BLaER1 treated with 17β-estradiol and CSF1 and Interleukin-3, amounts not matched to agents 10 nM and 100 nM (cell line): ENCODE data around the gene CDH4.

Source experiments
- H3K27ac ChIP-seq, 11 experiments: shearing (Covaris generic); formaldehyde crosslinking; 2 replicates each; pipeline ENCODE4 v1.8.1; 2022
- H3K27me3 ChIP-seq, 11 experiments: shearing (Covaris generic); formaldehyde crosslinking; 2 replicates each; pipeline ENCODE4 v1.8.1; 2022
- H3K36me3 ChIP-seq, 11 experiments: shearing (Covaris generic); formaldehyde crosslinking; 2 replicates each; pipeline ENCODE4 v1.8.1; 2022
- H3K4me1 ChIP-seq, 10 experiments: shearing (Covaris generic); formaldehyde crosslinking; 2 replicates each; pipeline ENCODE4 v1.8.1; 2022
- H3K4me2 ChIP-seq, 11 experiments: shearing (Covaris generic); formaldehyde crosslinking; 2 replicates each; pipeline ENCODE4 v1.8.1; 2022
- H3K4me3 ChIP-seq, 10 experiments: shearing (Covaris generic); formaldehyde crosslinking; 2 replicates each; pipeline ENCODE4 v1.8.1; 2022
- H3K9ac ChIP-seq, 11 experiments: shearing (Covaris generic); formaldehyde crosslinking; 2 replicates each; pipeline ENCODE4 v1.8.1; 2022
- H3K9me3 ChIP-seq, 11 experiments: shearing (Covaris generic); formaldehyde crosslinking; replicated peaks in 1 of 11; 2 replicates each; pipeline ENCODE4 v1.8.1; 2022
- H4K20me1 ChIP-seq, 11 experiments: shearing (Covaris generic); formaldehyde crosslinking; 2 replicates each; pipeline ENCODE4 v1.8.1; 2022
- Cebpa-rat ChIP-seq, 11 experiments: shearing (Covaris generic); IDR thresholded peaks; 2 replicates each; pipeline ENCODE4 v1.8.1; 2022

Gene CDH4

DNA sequence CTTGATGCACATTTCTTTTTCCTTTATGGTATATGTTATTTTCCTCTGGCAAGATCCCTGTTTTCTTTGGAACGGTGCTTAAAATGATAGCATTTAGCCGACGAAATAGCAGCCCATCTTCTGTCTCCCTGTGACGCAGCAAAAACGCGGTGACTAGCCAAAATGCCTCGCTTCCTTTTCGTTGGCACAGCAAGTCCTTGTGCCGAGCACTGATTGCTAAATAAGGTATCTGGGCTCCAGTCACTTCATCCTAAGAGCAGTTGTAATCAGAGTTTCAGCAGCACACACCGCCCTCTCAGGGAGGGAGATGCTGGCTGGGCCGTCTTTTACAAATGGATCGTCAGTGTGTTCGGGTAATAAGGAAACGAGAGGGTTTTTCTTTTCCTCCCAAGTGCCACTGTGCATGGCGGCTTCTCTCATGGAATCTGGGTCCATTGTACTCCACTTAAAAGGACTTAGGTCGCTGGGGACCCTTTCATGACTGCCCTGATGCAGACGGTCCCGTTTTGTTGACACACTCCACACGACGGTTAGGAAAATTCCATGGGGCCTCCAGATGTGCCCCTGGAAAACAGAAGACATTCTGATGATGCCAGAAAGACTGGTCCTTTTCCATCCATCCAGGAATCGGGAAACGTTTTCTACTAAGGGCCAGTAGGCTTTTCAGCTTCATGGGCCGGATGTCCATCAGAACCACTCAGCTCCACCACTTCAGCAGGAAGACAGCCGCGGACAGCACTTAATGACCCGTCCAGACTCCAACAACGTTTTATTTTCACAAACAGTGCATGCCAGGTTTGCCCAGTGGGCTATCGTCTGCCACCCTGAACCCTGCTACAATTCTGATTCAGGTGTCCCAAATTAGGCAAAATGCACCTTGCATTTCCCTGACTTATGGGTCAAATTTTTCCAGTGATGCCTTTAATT lies 185.5 kb downstream of the CDH4 start:
- Histone ChIP-seq H3K9me3 (no peaks in the 10 kb centered on the region), H3K36me3 (no peaks in the 10 kb centered on the region), H3K27me3 (no peaks in the 10 kb centered on the region), H3K9ac (no peak overlapping the region), H3K27ac (no peak overlapping the region), H4K20me1 (peaks cover 0 to 9% (median 0%) of the 10 kb centered on the region in 11 experiments; a peak in 2 of 22 replicates), H3K4me3 (no peak overlapping the region), H3K4me2 (no peak overlapping the region), H3K4me1 (peaks cover 0 to 19% (median 10%) of the 10 kb centered on the region in 10 experiments; a peak in 12 of 20 replicates)
- TF ChIP-seq Cebpa-rat (IDR thresholded peaks at IDR 0.05) = no peak

DNA sequence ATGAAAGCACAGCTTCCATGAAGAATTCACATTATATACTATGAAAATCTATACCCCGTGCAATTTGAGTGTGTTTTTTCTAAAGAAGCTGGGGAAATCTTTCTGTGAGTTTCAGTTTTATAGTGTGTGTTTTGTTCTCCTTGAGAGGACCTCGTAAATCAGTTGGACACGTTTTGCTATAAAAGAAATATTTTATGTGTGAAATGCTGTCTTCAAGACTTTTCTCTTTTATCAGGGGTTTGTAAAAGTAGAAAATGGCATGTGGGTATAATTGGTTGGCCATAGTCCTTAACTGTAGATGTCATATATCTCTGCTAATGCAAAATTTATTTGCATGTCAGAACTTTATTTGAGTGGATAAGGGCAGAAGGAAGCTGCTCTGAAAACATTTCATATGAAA lies 186.2 kb downstream of the CDH4 start:
- Histone ChIP-seq H3K4me1 (peaks cover 0 to 19% (median 10%) of the 10 kb centered on the region in 10 experiments; a peak in 12 of 20 replicates), H3K4me2 (no peak overlapping the region), H4K20me1 (peaks cover 0 to 9% (median 0%) of the 10 kb centered on the region in 11 experiments; a peak in 2 of 22 replicates), H3K4me3 (no peak overlapping the region), H3K9me3 (no peaks in the 10 kb centered on the region), H3K36me3 (no peaks in the 10 kb centered on the region), H3K9ac (no peak overlapping the region), H3K27ac (no peak overlapping the region), H3K27me3 (no peaks in the 10 kb centered on the region)
- no peak for TF ChIP-seq Cebpa-rat (IDR thresholded peaks at IDR 0.05)

DNA sequence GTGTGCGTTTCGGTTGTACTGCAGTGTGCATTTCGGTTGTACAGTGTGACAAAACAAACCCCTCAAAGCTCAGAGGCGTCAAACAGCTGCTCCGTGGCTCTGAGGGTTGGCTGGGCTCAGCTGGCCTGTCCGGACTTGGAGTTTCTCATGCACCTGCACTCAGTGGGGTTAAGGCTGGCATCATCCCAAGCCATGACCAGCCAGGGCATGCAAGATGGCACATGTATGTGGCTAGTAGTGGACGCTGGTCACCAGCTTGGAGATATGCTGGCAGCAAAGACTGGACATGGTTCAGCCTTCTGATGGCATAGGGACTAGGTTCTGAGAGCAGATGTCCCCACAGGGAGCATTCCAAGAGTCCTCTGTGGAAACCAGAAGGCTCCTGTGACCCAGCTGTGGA lies 187.2 kb downstream of the CDH4 start:
- H3K4me1 ChIP-seq = peaks cover 0 to 19% (median 10%) of the 10 kb centered on the region in 10 experiments; a peak in 12 of 20 replicates
- H4K20me1 ChIP-seq = peaks cover 0 to 9% (median 0%) of the 10 kb centered on the region in 11 experiments; a peak in 2 of 22 replicates
- H3K4me2 ChIP-seq = no peak overlapping the region
- H3K9ac ChIP-seq = no peak overlapping the region
- no peaks in the 10 kb centered on the region for H3K36me3 ChIP-seq
- H3K9me3 ChIP-seq = no peaks in the 10 kb centered on the region
- H3K27me3 ChIP-seq = no peaks in the 10 kb centered on the region
- H3K4me3 ChIP-seq = no peak overlapping the region
- H3K27ac ChIP-seq = no peak overlapping the region
- TF ChIP-seq Cebpa-rat (IDR thresholded peaks at IDR 0.05) = no peak

DNA sequence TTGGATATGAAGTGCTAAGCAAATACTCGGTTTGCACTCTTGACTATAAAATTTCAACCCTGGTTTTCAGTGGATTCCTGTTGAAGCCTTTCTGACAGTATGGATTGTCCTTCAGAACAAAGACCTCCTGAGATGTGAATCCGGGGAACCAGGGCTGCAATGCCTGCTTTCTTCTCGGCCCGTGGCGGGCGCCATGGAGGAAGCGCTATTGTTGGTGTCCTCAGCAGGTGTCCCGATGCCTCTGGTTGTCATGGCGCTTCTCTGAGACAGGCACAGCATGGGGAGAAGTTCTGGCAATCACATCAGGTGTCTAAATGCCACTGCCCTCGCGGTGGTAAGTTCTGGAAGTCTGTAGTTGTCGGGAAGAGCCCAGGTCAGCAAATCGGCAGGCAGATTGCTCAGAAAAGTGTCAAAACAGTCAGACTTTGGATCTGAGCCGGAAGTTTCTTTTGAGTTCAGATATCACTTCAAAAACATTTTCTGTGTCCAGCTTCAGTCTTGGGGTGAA lies 188.5 kb downstream of the CDH4 start:
- Histone ChIP-seq H3K4me2 (no peak overlapping the region), H3K4me1 (peaks cover 0 to 8% (median under 1%) of the 10 kb centered on the region in 10 experiments; a peak in 10 of 20 replicates), H3K27ac (no peak overlapping the region)

DNA sequence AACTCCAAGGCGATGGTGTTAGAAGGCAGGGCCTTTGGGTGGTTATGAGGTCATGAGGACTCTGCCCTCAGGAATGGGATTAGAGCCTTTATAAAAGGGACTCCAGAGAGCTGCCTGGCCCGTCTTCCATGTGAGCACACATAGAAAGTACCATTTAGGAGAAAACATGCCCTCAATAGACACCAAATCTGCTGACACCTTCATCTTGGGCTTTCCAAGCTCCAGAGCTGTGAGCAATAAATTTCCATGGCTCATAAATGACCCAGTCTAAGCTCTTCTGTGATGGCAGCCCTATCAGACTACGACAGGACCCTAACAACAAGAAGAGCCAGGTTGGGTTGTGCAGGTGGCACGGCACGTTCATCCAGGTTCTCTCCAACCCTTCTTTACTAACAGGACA lies 189.5 kb downstream of the CDH4 start:
- no peak overlapping the region for H3K4me2 ChIP-seq
- no peaks in the 10 kb centered on the region for H3K36me3 ChIP-seq
- H3K4me1 ChIP-seq = no peaks in the 10 kb centered on the region; a peak in 1 of 20 replicates
- no peaks in the 10 kb centered on the region for H3K27me3 ChIP-seq
- no peak overlapping the region for H3K4me3 ChIP-seq
- no peak overlapping the region for H3K9ac ChIP-seq
- no peaks in the 10 kb centered on the region; a peak in 1 of 22 replicates for H4K20me1 ChIP-seq
- no peak for TF ChIP-seq Cebpa-rat (IDR thresholded peaks at IDR 0.05)
- H3K9me3 ChIP-seq = no peaks in the 10 kb centered on the region
- no peak overlapping the region for H3K27ac ChIP-seq

More for the DNA sequence above, 188.5 kb downstream of the CDH4 start:
- Histone ChIP-seq H3K9ac (no peak overlapping the region), H3K36me3 (no peaks in the 10 kb centered on the region), H3K9me3 (no peaks in the 10 kb centered on the region), H4K20me1 (peaks cover 0 to 3% (median 0%) of the 10 kb centered on the region in 11 experiments; a peak in 2 of 22 replicates), H3K27me3 (no peaks in the 10 kb centered on the region), H3K4me3 (no peak overlapping the region)
- TF ChIP-seq Cebpa-rat (IDR thresholded peaks at IDR 0.05) = no peak

DNA sequence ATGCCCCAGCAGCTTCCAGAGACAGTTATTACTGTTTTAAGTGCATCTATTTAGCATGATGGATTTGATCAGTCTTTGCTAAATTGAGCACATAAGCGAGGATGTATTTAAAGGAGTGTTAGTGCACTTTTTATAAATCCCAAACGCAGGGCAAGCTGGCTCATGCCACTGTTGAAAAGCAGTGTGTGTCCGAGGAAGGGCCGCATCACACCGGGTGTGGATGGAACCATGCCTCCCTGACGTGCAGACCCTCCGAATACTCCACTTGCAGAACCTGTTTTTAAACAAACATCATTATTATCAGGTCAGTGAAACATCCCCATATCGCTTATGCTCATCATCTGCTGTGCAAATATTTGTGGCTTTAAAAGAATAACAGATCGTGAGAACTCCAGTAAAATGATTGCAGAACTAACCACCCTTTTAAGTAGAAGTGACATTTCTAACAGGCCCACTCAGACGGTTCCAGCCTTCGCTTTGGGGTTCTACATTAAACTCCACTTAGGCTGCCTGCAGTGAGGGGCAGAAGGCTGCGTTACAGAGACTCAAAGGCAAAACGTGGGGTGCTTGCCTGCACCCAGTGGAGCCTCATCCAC lies 190.1 kb downstream of the CDH4 start:
- H3K36me3 ChIP-seq = no peaks in the 10 kb centered on the region
- no peak overlapping the region for H3K4me2 ChIP-seq

DNA sequence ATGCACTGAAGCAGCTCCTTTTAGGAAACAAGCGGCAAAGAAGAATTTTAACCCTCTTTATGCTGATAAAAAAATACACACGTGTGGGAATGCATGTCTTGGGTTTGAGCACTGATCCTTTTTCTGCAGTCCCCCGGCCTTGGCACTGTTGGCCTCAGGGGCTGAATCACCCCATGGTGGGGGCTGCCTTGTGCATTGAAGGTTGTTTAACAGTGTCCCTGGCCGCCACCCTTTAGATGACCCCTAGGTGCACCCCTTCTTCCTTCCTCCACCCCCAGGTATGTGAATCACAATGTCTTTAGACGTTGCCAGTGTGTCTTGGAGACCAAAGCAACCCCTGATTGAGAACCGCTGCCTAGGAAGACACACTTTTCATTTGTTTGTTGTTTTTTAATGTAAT lies 190.7 kb downstream of the CDH4 start:
- Histone ChIP-seq H3K9me3 (no peaks in the 10 kb centered on the region), H3K4me3 (no peak overlapping the region), H3K4me2 (no peak overlapping the region), H3K9ac (no peak overlapping the region), H3K27me3 (no peaks in the 10 kb centered on the region), H4K20me1 (no peaks in the 10 kb centered on the region), H3K36me3 (no peaks in the 10 kb centered on the region), H3K4me1 (no peaks in the 10 kb centered on the region), H3K27ac (no peak overlapping the region)
- TF ChIP-seq Cebpa-rat (IDR thresholded peaks at IDR 0.05) = no peak

More for the DNA sequence above, 190.1 kb downstream of the CDH4 start:
- Histone ChIP-seq H3K4me1 (no peaks in the 10 kb centered on the region), H3K27me3 (no peaks in the 10 kb centered on the region), H3K9me3 (no peaks in the 10 kb centered on the region), H3K4me3 (no peak overlapping the region), H4K20me1 (no peaks in the 10 kb centered on the region), H3K9ac (no peak overlapping the region), H3K27ac (no peak overlapping the region)
- TF ChIP-seq Cebpa-rat (IDR thresholded peaks at IDR 0.05) = no peak

DNA sequence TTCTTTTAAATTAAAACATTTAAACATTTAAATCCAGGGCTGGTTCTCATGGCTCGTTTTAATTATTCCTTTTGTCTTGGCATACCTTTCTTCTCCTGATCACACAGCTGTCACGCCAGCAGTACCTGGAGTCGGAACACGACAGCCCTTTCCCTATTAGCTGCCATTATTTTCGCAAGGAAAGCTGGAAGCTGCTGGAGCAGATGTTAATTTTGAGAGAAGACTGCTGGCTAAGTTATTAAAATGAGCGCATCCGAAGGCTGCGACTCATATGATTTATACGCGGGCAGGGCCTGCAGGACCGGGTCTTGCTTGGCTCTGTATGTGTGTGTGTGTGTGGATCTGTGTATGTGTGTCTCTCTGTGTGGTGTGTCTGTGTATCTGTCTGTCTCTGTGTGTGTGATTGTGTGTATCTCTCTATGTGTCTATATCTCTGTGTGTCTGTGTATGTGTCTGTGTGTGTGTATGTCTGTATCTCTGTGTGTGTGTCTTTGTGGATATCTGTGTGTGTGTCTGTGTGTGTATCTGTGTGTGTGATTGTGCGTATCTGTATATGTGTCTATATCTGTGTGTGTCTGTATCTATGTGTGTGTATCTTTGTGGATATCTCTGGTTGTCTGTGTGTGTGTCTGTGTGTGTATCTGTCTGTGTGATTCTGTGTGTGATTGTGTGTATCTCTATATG lies 191.5 kb downstream of the CDH4 start:
- H3K9ac ChIP-seq = no peak overlapping the region
- no peaks in the 10 kb centered on the region for H3K27me3 ChIP-seq
- no peaks in the 10 kb centered on the region for H3K4me1 ChIP-seq

DNA sequence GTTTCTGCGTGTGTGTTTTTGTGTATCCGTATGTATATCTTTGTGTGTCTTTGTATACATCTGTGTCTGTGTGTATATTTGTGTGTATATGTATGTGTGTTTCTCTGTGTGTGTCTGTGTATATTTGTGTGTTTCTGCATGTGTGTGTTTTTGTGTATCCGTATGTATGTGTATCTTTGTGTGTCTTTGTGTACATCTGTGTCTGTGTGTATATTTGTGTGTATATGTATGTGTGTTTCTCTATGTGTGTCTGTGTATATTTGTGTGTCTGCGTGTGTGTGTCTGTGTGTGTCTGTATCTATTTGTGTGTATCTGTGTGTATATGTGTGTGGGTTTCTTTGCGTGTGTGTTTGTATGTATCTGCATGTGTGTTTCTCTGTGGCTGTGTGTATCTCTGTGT lies 192.6 kb downstream of the CDH4 start:
- no peak overlapping the region for H3K4me3 ChIP-seq
- H3K27me3 ChIP-seq = no peaks in the 10 kb centered on the region
- no peak overlapping the region for H3K9ac ChIP-seq
- no peak overlapping the region for H3K4me2 ChIP-seq
- H3K27ac ChIP-seq = no peak overlapping the region
- peaks cover 0 to 3% (median 0%) of the 10 kb centered on the region in 11 experiments; a peak in 2 of 22 replicates for H3K9me3 ChIP-seq
- no peaks in the 10 kb centered on the region for H3K36me3 ChIP-seq
- no peaks in the 10 kb centered on the region for H3K4me1 ChIP-seq
- no peak for TF ChIP-seq Cebpa-rat (IDR thresholded peaks at IDR 0.05)
- no peaks in the 10 kb centered on the region for H4K20me1 ChIP-seq

More for the DNA sequence above, 191.5 kb downstream of the CDH4 start:
- Histone ChIP-seq H3K4me3 (no peak overlapping the region), H3K36me3 (no peaks in the 10 kb centered on the region), H3K4me2 (no peak overlapping the region), H3K27ac (no peak overlapping the region), H4K20me1 (no peaks in the 10 kb centered on the region), H3K9me3 (no peaks in the 10 kb centered on the region)
- no peak for TF ChIP-seq Cebpa-rat (IDR thresholded peaks at IDR 0.05)
